Measurements from ENCODE around the gene AACS. TPM values are rescaled to one million over a fixed set of nuclear protein-coding genes. Genes with fewer than 3 reads are reported as not detected.
"Not testable (repeated sequence)": the region's sequence is repeated elsewhere in the genome, so short reads cannot be mapped to it uniquely, and the experiment has no call there.

Gene AACS
- total RNA-seq, 2 experiments from 2014 or later, result 25.4 to 25.5 TPM

- POLR2A ChIA-PET, result no interaction called here
- Mint-ChIP-seq H3K9me3 (peaks cover 4% of the 10 kb centered on the region), H3K36me3 (peaks cover 10% of the 10 kb centered on the region), H3K4me3 (no peak overlapping the region), H3K27me3 (no peaks in the 10 kb centered on the region), H3K4me1 (no peaks in the 10 kb centered on the region), H3K27ac (no peak overlapping the region)
- no peak for ATAC-seq (ENCODE audit: low read depth)
- DNase-seq, result no peak
Observed at GRCh38 chr12:125032466-125033152, 32.6 kb upstream of the AACS start.

- Mint-ChIP-seq H3K9me3 (peaks cover 4% of the 10 kb centered on the region), H3K27me3 (no peaks in the 10 kb centered on the region), H3K4me3 (no peak overlapping the region), H3K4me1 (no peaks in the 10 kb centered on the region), H3K36me3 (peaks cover 10% of the 10 kb centered on the region), H3K27ac (no peak overlapping the region)
- POLR2A ChIA-PET, result interaction anchor here (0.7 kb wide), 1 partner anchor 99 kb away, joined by 4 read pairs; no protein-coding TSS in a partner anchor
- DNase-seq, result no peak
- no peak for ATAC-seq (ENCODE audit: low read depth)
Observed at GRCh38 chr12:125033288-125033687, 31.9 kb upstream of the AACS start.

GRCh38 chr12:125038976-125039625 is 26.1 kb upstream of the AACS start:
- POLR2A ChIA-PET, result no interaction called here
- Mint-ChIP-seq H3K4me1 (no peaks in the 10 kb centered on the region), H3K27me3 (no peaks in the 10 kb centered on the region), H3K9me3 (peaks cover 4% of the 10 kb centered on the region), H3K36me3 (peaks cover 4% of the 10 kb centered on the region), H3K4me3 (no peak overlapping the region), H3K27ac (no peak overlapping the region)
- ATAC-seq (ENCODE audit: low read depth), result no peak
- no peak for DNase-seq

GRCh38 chr12:125049093-125049458 is 16.2 kb upstream of the AACS start:
- POLR2A ChIA-PET, result interaction anchor here (0.7 to 2.3 kb wide), 9 partner anchors 9 to 190 kb away, joined by 3 to 12 read pairs (median 3); partner anchors contain the start of genes BRI3BP and UBC
- Mint-ChIP-seq H3K9me3 (no peaks in the 10 kb centered on the region), H3K4me3 (peak overlapping the region; percentile 92), H3K36me3 (no peaks in the 10 kb centered on the region), H3K4me1 (peaks cover 4% of the 10 kb centered on the region), H3K27ac (peak overlapping the region; percentile 85), H3K27me3 (peaks cover 3% of the 10 kb centered on the region)
- DNase-seq, result no peak
- no peak for ATAC-seq (ENCODE audit: low read depth)

GRCh38 chr12:125050446-125050845 is 14.8 kb upstream of the AACS start:
- Mint-ChIP-seq H3K4me1 (peaks cover 4% of the 10 kb centered on the region), H3K4me3 (peak overlapping the region; percentile 92), H3K27ac (no peak overlapping the region), H3K9me3 (no peaks in the 10 kb centered on the region), H3K36me3 (no peaks in the 10 kb centered on the region), H3K27me3 (peaks cover 3% of the 10 kb centered on the region)
- ATAC-seq (ENCODE audit: low read depth) (no peak), DNase-seq (no peak)
- POLR2A ChIA-PET, result interaction anchor here (1.2 to 2.3 kb wide), 2 partner anchors 14 to 136 kb away, joined by 3 to 12 read pairs; partner anchors contain the start of gene UBC

- DNase-seq (no peak), ATAC-seq (ENCODE audit: low read depth) (no peak)
- H3K4me3 Mint-ChIP-seq, result no peak overlapping the region
- POLR2A ChIA-PET, result interaction anchor here (0.6 to 2.3 kb wide), 2 partner anchors 8 to 14 kb away, joined by 6 to 12 read pairs; no protein-coding TSS in a partner anchor
- peaks cover 4% of the 10 kb centered on the region for H3K4me1 Mint-ChIP-seq
- peaks cover 3% of the 10 kb centered on the region for H3K27me3 Mint-ChIP-seq
- H3K27ac Mint-ChIP-seq, result no peak overlapping the region
- no peaks in the 10 kb centered on the region for H3K9me3 Mint-ChIP-seq
- H3K36me3 Mint-ChIP-seq, result no peaks in the 10 kb centered on the region
Observed at GRCh38 chr12:125050868-125051267, 14.4 kb upstream of the AACS start.

- Mint-ChIP-seq H3K27ac (no peak overlapping the region), H3K4me1 (peaks cover 4% of the 10 kb centered on the region), H3K4me3 (no peak overlapping the region), H3K36me3 (no peaks in the 10 kb centered on the region), H3K9me3 (no peaks in the 10 kb centered on the region), H3K27me3 (peaks cover 5% of the 10 kb centered on the region)
- POLR2A ChIA-PET, result no interaction called here
- ATAC-seq (ENCODE audit: low read depth), result no peak
- DNase-seq, result no peak
Observed at GRCh38 chr12:125053821-125054220, 11.4 kb upstream of the AACS start.

GRCh38 chr12:125055591-125055990 is 9.6 kb upstream of the AACS start:
- H3K9me3 Mint-ChIP-seq, result peaks cover 2% of the 10 kb centered on the region
- peaks cover 8% of the 10 kb centered on the region for H3K27me3 Mint-ChIP-seq
- H3K36me3 Mint-ChIP-seq, result no peaks in the 10 kb centered on the region
- DNase-seq (no peak), ATAC-seq (ENCODE audit: low read depth) (no peak)
- H3K4me1 Mint-ChIP-seq, result no peaks in the 10 kb centered on the region
- no peak overlapping the region for H3K27ac Mint-ChIP-seq
- POLR2A ChIA-PET, result no interaction called here
- H3K4me3 Mint-ChIP-seq, result no peak overlapping the region

- no peaks in the 10 kb centered on the region for H3K36me3 Mint-ChIP-seq
- H3K27me3 Mint-ChIP-seq, result peaks cover 7% of the 10 kb centered on the region
- no peak overlapping the region for H3K27ac Mint-ChIP-seq
- H3K4me3 Mint-ChIP-seq, result no peak overlapping the region
- POLR2A ChIA-PET, result interaction anchor here (0.7 kb wide), 1 partner anchor 55 kb away, joined by 4 read pairs; no protein-coding TSS in a partner anchor
- DNase-seq (no peak), ATAC-seq (ENCODE audit: low read depth) (no peak)
- peaks cover 2% of the 10 kb centered on the region for H3K9me3 Mint-ChIP-seq
- no peaks in the 10 kb centered on the region for H3K4me1 Mint-ChIP-seq
Observed at GRCh38 chr12:125056306-125056705, 8.9 kb upstream of the AACS start.

- Mint-ChIP-seq H3K4me1 (no peaks in the 10 kb centered on the region), H3K9me3 (peaks cover 2% of the 10 kb centered on the region), H3K27me3 (peaks cover 15% of the 10 kb centered on the region), H3K36me3 (no peaks in the 10 kb centered on the region), H3K4me3 (no peak overlapping the region), H3K27ac (no peak overlapping the region)
- no peak for ATAC-seq (ENCODE audit: low read depth)
- POLR2A ChIA-PET, result interaction anchor here (1.0 kb wide), 1 partner anchor 8 kb away, joined by 3 read pairs; no protein-coding TSS in a partner anchor
- DNase-seq, result no peak
Observed at GRCh38 chr12:125057708-125058107, 7.5 kb upstream of the AACS start.

GRCh38 chr12:125061229-125061628 is 4.0 kb upstream of the AACS start:
- Mint-ChIP-seq H3K4me1 (peaks cover 7% of the 10 kb centered on the region), H3K36me3 (no peaks in the 10 kb centered on the region), H3K4me3 (no peak overlapping the region), H3K27ac (no peak overlapping the region), H3K27me3 (peaks cover 22% of the 10 kb centered on the region), H3K9me3 (peaks cover 2% of the 10 kb centered on the region)
- no peak for DNase-seq
- ATAC-seq (ENCODE audit: low read depth), result no peak
- POLR2A ChIA-PET, result no interaction called here

- H3K9me3 Mint-ChIP-seq; DNase-seq; ATAC-seq (ENCODE audit: low read depth); POLR2A ChIA-PET; H3K27ac Mint-ChIP-seq; H3K4me3 Mint-ChIP-seq; H3K36me3 Mint-ChIP-seq: not testable (repeated sequence)
- peaks cover 20% of the 10 kb centered on the region for H3K27me3 Mint-ChIP-seq
- peaks cover 11% of the 10 kb centered on the region for H3K4me1 Mint-ChIP-seq
Observed at GRCh38 chr12:125063522-125063921, 1.7 kb upstream of the AACS start.

GRCh38 chr12:125064492-125064891 is 743 bp upstream of the AACS start:
- Mint-ChIP-seq H3K27ac (no peak overlapping the region), H3K27me3 (peaks cover 20% of the 10 kb centered on the region)
- POLR2A ChIA-PET, result interaction anchor here (1.0 to 1.2 kb wide), 2 partner anchors 15 to 33 kb away, joined by 7 to 12 read pairs; no protein-coding TSS in a partner anchor

More at GRCh38 chr12:125064492-125064891, 743 bp upstream of the AACS start:
- ATAC-seq (ENCODE audit: low read depth) (no peak), DNase-seq (no peak)
- Mint-ChIP-seq H3K36me3 (no peaks in the 10 kb centered on the region), H3K9me3 (peaks cover 2% of the 10 kb centered on the region), H3K4me1 (peaks cover 11% of the 10 kb centered on the region), H3K4me3 (peak overlapping the region; percentile 88)
